Mucosa of descending colon (tissue), 3 donors: Measurements from ENCODE around the gene CHST10. TPM values are rescaled to one million over a fixed set of nuclear protein-coding genes. Genes with fewer than 3 reads are reported as not detected.
A peak's percentile ranks its signal among the peaks of the same experiment; 100 is the strongest.

Experiments used
- ATAC-seq: fragments of 200-7000 bp; cut with Tn5 transposase; one replicate; pipeline ENCODE4 v1.9.1; 2020; ENCODE audit warnings: mild to moderate bottlenecking, moderate library complexity
- DNase-seq, 3 donors: peaks; one replicate each; pipeline ENCODE4 v3.0.0-alpha.2; 2020
- H3K36me3 ChIP-seq: fragments of 200-600 bp; one replicate; pipeline ENCODE4 v1.8.0; 2021; ENCODE audit warnings: low read depth, mild to moderate bottlenecking
- H3K4me1 ChIP-seq: fragments of 200-600 bp; one replicate; pipeline ENCODE4 v1.8.0; 2021; ENCODE audit warnings: low read depth, mild to moderate bottlenecking
- H3K4me3 ChIP-seq: fragments of 200-600 bp; one replicate; pipeline ENCODE4 v1.8.0; 2021; ENCODE audit warnings: mild to moderate bottlenecking
- H3K9me3 ChIP-seq: fragments of 200-600 bp; one replicate; pipeline ENCODE4 v1.8.0; 2021; ENCODE audit warnings: mild to moderate bottlenecking
- intact Hi-C, 2 donors: fragments of 100-400 bp; cut with DNase I in 1 of 2; cut with micrococcal nuclease in 1 of 2; formaldehyde crosslinking; loops; one replicate each; pipeline versions ENCODE4 v1.11.0 to v1.11.1; 2022; cut with DNase I, micrococcal nuclease
- total RNA-seq, 3 donors: library from RNA; stranded (reverse); fragmentation: NEBNext Ultra II Directional in 2 of 3; extraction: Animal tissue kit (Norgen Biotek cat#: 25700) in 2 of 3; gene quantifications; one replicate each; pipeline versions ENCODE4 v1.2.1 to v1.2.4, GENCODE V29; 2021 to 2023
- TF ChIP-seq, protein P1 (sequence below): fragments of 200-600 bp; IDR thresholded peaks from one replicate; pipeline ENCODE4 v1.8.0; 2022; ENCODE audit warnings: antibody characterized with exemption, mild to moderate bottlenecking
- donor health status: DM: no; HTN: no; CAD: no; lungs with moderate emphysema.
- donor health status: DM: no; HTN: no; CAD: no.
- donor health status: DM: no; HTN: yes; CAD: no.

Gene CHST10
- total RNA-seq, 3 donors from 2014 or later: 0.78 to 9.8 (median 0.87) TPM

DNA sequence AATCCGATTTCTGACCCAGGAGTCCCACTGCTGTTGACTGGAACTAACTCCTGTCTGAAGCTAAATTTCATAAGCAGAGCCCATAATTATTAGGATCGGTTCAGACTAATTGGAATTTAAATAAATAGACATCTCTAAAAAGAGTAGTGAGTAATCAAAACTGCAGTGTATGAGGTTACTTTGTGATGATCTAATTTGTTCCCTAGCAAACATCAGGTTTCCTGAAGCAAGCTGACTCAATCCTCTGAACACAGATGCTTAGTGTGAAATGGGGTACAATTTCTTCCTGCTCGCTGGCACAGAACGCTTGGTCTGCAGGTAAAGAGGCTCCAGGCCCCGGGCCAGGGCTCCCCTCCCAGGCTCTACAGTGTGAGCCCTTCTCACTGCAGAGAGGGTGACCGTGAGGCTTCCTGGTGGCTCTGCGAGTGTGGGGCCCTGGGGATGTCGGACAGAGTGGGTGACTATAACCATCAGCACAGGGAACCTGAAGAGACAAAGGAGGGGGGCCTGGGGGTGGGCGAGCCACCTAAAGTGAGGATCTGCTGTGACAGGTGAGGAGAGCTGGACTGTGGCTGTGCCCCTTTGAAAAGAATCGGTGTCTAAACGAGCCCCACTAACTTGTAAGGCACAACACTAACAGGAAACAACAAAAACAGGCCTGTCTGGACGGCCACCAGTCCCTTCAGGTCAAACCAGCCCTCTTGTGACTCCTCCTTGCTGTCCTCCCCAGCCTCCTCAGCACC lies 20.2 kb downstream of the CHST10 start:
- H3K36me3 ChIP-seq: no peaks in the 10 kb centered on the region
- intact Hi-C loops: no loop called here
- no peaks in the 10 kb centered on the region for H3K9me3 ChIP-seq
- no peak for DNase-seq
- TF ChIP-seq, protein P1, sequence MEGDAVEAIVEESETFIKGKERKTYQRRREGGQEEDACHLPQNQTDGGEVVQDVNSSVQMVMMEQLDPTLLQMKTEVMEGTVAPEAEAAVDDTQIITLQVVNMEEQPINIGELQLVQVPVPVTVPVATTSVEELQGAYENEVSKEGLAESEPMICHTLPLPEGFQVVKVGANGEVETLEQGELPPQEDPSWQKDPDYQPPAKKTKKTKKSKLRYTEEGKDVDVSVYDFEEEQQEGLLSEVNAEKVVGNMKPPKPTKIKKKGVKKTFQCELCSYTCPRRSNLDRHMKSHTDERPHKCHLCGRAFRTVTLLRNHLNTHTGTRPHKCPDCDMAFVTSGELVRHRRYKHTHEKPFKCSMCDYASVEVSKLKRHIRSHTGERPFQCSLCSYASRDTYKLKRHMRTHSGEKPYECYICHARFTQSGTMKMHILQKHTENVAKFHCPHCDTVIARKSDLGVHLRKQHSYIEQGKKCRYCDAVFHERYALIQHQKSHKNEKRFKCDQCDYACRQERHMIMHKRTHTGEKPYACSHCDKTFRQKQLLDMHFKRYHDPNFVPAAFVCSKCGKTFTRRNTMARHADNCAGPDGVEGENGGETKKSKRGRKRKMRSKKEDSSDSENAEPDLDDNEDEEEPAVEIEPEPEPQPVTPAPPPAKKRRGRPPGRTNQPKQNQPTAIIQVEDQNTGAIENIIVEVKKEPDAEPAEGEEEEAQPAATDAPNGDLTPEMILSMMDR: no peak
- H3K4me1 ChIP-seq: no peaks in the 10 kb centered on the region
- ATAC-seq: no peak
- no peak overlapping the region for H3K4me3 ChIP-seq

DNA sequence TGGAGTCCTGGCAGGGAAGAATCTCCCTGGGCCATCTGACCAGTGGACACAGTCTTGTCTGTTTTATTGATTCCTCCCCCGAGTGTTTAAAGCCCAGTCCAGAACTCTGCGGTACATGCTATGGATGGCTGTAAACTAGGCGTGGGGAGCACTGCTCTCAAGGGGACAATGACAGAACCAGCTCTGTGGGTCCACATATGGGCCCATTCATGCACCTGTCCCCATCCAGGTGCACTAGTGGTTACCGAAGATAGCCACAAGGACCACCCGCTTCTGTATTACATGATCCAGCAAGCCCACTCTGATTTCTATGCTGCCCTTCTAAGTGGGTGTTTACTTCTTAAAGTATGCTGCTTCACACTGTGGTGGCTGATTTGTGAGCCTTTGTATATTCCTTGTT lies 21.0 kb downstream of the CHST10 start:
- ATAC-seq: no peak
- no peaks in the 10 kb centered on the region for H3K36me3 ChIP-seq
- DNase-seq: no peak

DNA sequence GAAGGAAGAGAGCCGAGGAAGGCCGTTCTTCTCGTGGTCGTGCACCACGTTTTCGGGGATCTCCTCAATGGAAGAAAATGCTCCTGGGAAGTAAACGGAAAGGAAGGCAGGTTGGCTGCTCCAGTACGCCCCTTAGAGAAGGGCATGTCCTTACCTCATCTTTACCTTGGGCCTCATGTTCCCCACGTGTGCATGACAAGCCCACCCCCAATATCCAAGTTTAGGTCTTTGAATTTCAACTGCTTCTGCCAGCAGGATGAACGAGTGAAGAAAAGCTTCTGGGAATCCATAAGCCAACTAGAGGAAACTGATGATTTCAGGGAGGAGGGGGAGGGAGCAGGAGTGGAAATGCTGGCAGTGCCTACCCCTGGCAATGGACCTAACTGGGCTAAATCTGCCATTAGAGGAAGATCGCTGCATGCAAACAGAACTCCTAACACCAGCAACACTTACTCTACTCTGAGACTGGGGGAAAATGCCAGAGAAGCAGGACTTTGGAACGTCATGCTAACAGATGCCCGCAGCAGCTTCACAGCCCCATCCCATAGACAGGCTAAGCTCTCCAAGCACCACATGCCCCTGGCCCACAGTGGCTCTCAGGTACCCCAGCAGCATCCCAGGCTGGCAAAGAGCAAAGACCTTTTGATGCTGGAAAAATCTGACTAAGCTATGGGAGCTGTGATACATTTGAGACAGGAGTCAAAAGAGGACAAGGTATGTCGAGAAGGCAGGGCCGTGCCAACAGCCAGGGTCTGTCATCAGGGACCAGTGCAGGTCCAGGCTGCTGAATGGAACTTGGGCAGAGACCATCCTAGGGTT lies 21.7 kb downstream of the CHST10 start:
- ATAC-seq (no peak), DNase-seq (no peak)
- no peak overlapping the region for H3K4me3 ChIP-seq
- no peaks in the 10 kb centered on the region for H3K36me3 ChIP-seq
- no peaks in the 10 kb centered on the region for H3K9me3 ChIP-seq
- TF ChIP-seq, protein P1: no peak
- H3K4me1 ChIP-seq: no peaks in the 10 kb centered on the region
- intact Hi-C loops: no loop called here

More for the DNA sequence above, 21.0 kb downstream of the CHST10 start:
- intact Hi-C loops: no loop called here
- TF ChIP-seq, protein P1: no peak
- no peak overlapping the region for H3K4me3 ChIP-seq
- H3K9me3 ChIP-seq: no peaks in the 10 kb centered on the region
- H3K4me1 ChIP-seq: no peaks in the 10 kb centered on the region

DNA sequence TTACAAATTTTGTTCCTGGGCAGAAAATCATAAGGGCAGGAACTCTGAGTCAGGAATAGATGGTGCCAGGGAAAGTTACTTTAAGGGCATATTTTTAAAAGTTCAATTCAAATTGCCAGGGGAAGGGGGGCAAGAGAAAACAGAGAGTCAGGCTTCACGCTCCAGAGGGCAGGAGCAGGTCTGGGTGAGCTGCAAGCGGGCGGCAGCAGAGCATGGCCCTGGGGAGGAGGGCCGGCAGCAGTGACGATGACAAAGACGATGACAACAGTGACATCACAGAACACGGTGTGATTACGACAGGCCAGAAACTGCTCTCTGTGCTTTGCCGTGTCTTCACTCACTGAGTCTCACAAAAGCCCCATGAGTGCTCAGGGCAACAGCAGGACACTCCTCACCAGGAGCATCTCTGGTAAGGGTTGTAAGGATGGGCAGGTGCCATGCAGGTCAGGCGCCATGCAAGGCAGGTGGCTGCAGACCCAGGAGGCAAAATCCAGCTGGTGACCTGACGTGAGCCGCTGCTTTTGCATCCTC lies 23.3 kb downstream of the CHST10 start:
- no peak overlapping the region for H3K4me3 ChIP-seq
- ATAC-seq (peak; percentile 42), DNase-seq (no peak)
- TF ChIP-seq, protein P1: no peak
- intact Hi-C loops: no loop called here
- no peaks in the 10 kb centered on the region for H3K36me3 ChIP-seq
- no peaks in the 10 kb centered on the region for H3K4me1 ChIP-seq
- no peaks in the 10 kb centered on the region for H3K9me3 ChIP-seq

DNA sequence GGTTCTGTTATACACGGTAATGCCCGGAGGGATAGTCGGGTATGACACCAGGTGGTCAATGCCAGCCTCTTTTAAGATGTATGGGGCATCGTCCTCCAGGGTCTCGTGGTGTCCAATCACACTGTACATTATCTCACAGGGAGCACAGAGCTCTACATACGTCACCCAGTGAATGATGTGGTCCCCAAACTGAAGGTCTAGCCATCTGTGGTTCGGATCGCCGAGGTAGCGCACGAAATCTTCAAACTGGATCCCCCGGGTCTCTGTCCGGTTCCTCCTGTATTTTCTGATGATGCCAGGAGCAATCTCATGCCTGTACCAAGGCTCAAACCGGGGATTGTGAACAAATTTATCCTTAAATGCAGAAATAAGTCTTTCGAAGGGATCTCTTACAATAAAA lies 24.1 kb downstream of the CHST10 start:
- no peak overlapping the region for H3K4me3 ChIP-seq
- no peak for ATAC-seq
- no peaks in the 10 kb centered on the region for H3K9me3 ChIP-seq
- TF ChIP-seq, protein P1: no peak
- DNase-seq: no peak
- no peaks in the 10 kb centered on the region for H3K4me1 ChIP-seq
- intact Hi-C loops: no loop called here
- no peaks in the 10 kb centered on the region for H3K36me3 ChIP-seq
